SH-SY5Y (cell line): ENCODE measurements around the gene IFT43.
A peak's percentile ranks its signal among the peaks of the same experiment; 100 is the strongest.

Experiments
- GATA2 ChIP-seq: IDR thresholded peaks from 2 replicates; pipeline ENCODE4 v1.6.1; 2011; ENCODE audit warnings: mild to moderate bottlenecking, low read depth, low read length
- GATA3 ChIP-seq: IDR thresholded peaks from 2 replicates; pipeline ENCODE4 v1.6.1; 2011; ENCODE audit warnings: low read depth, mild to moderate bottlenecking, low read length, moderate library complexity

DNA sequence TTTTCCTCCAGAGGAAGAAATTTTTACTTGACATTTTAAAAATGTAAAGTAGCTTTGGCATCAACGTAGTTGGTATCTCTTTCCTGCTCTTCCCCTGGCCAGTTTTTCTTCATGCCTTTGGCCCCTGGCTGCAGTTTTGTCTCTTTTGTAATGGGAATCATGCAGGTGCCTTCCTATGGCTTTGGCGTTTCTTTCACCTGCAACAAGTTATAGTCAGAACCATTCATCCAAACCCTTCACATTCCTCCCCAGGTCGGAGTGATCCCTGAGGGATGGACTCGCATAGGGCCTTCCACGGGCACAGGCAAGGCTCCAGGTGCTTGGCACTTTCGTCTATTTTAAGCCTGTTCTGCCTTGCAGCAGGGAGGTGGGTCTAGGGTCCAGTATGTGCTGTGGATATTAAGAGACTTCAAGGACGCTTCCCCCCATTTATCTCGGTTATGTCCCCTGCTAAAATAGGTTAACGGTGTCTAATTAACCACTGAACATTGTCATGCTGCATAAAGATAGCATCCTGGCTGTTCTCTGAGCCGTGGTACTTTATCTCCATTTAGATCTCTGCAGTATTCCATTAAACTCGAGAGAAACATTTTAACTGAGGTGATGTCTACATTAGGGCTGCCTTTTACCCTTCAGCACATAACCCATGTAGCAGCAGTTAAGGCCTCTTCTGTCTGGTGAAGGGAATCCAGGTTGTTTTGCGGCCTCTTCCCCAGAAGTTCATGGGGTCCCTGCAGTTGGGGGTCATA lies 66.3 kb downstream of the IFT43 start:
- TF ChIP-seq GATA3, result peak; percentile 92
- peak; percentile 94 for TF ChIP-seq GATA2
